Subcutaneous abdominal adipose tissue (tissue), 5 donors: ENCODE data around the gene KCNJ6.
A peak's percentile ranks its signal among the peaks of the same experiment; 100 is the strongest.

Experiments used
- H3K27ac ChIP-seq: one replicate; pipeline ENCODE4 v1.7.0; 2013; ENCODE audit warnings: low read depth, mild to moderate bottlenecking, inconsistent platforms, low read length, moderate library complexity
- H3K27me3 ChIP-seq, 5 donors: one replicate each; pipeline ENCODE4 v1.7.0; 2013; ENCODE audit warnings: low read length in 5 of 5, inconsistent platforms in 1 of 5; ENCODE audit not compliant: control insufficient read depth in 5 of 5, insufficient read depth in 4 of 5
- H3K36me3 ChIP-seq, 5 donors: one replicate each; pipeline ENCODE4 v1.7.0; 2013; ENCODE audit warnings: low read length in 5 of 5; ENCODE audit not compliant: control insufficient read depth in 5 of 5, insufficient read depth in 5 of 5
- H3K4me1 ChIP-seq, 5 donors: one replicate each; pipeline ENCODE4 v1.7.0; 2013; ENCODE audit warnings: low read length in 5 of 5, mild to moderate bottlenecking in 3 of 5, moderate library complexity in 1 of 5; ENCODE audit not compliant: control insufficient read depth in 5 of 5, insufficient read depth in 5 of 5
- H3K4me3 ChIP-seq, 5 donors: one replicate each; pipeline ENCODE4 v1.7.0; 2013; ENCODE audit warnings: low read length in 5 of 5, low read depth in 1 of 5
- H3K9ac ChIP-seq, 5 donors: one replicate each; pipeline ENCODE4 v1.7.0; 2013; ENCODE audit warnings: low read length in 5 of 5, mild to moderate bottlenecking in 4 of 5, moderate library complexity in 3 of 5
- H3K9me3 ChIP-seq, 5 donors: one replicate each; pipeline ENCODE4 v1.7.0; 2013; ENCODE audit warnings: low read length in 5 of 5; ENCODE audit not compliant: control insufficient read depth in 5 of 5
- donor health status: healthy.
- donor health status: healthy.
- donor health status: healthy.
- donor health status: healthy.
- donor health status: healthy.

Gene KCNJ6

DNA sequence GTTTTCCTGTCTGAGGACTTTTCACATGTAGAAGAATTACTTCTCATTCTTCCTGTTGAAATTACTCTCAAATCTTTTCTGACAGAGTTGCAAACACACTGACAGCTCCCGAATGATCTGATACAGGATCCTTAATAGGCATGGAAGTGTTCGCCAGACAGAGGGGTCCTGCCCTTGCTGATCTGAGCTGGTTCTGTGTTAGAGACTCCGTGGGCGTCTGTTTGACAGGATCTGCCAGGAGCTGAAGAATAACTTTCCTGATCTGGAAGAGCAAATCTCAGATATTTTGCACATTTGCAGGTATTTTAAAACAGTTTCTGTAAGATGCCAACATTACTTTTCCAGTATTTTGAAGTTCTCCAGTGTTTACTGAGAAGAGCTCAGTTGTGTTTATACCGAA, 347.3 kb downstream of the KCNJ6 start:
- Histone ChIP-seq H3K27ac (no peak overlapping the region), H3K9ac (no peak overlapping the region), H3K9me3 (no peaks in the 10 kb centered on the region)

DNA sequence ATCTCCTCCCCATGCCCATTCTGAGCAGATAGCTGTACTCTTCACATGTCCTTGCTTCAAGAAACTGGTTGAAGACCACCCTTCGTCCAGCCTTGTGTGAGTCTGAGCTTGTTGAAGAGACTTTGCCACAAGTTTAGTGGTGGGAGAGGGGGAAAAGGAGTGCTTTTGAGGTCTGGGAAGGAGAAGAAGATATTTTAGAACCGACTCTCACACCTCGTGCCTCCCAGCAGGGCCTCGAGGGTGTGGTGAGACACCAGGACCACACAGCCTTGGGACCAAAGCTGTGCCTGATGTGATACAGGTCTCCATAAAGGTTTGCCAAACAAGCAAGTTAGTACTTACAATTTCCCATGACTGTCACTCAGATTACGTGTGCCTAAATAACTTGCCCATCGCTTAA, 347.8 kb downstream of the KCNJ6 start:
- no peak overlapping the region for H3K4me3 ChIP-seq
- H3K27me3 ChIP-seq = no peaks in the 10 kb centered on the region
- H3K4me1 ChIP-seq = peaks cover 2 to 15% (median 13%) of the 10 kb centered on the region in 5 donors
- no peaks in the 10 kb centered on the region for H3K36me3 ChIP-seq
- no peak overlapping the region for H3K27ac ChIP-seq
- no peaks in the 10 kb centered on the region for H3K9me3 ChIP-seq
- H3K9ac ChIP-seq = no peak overlapping the region

More for the DNA sequence above, 347.3 kb downstream of the KCNJ6 start:
- H3K4me1 ChIP-seq = peaks cover 2 to 12% (median 12%) of the 10 kb centered on the region in 5 donors
- no peaks in the 10 kb centered on the region for H3K27me3 ChIP-seq
- no peak overlapping the region for H3K4me3 ChIP-seq
- no peaks in the 10 kb centered on the region for H3K36me3 ChIP-seq

DNA sequence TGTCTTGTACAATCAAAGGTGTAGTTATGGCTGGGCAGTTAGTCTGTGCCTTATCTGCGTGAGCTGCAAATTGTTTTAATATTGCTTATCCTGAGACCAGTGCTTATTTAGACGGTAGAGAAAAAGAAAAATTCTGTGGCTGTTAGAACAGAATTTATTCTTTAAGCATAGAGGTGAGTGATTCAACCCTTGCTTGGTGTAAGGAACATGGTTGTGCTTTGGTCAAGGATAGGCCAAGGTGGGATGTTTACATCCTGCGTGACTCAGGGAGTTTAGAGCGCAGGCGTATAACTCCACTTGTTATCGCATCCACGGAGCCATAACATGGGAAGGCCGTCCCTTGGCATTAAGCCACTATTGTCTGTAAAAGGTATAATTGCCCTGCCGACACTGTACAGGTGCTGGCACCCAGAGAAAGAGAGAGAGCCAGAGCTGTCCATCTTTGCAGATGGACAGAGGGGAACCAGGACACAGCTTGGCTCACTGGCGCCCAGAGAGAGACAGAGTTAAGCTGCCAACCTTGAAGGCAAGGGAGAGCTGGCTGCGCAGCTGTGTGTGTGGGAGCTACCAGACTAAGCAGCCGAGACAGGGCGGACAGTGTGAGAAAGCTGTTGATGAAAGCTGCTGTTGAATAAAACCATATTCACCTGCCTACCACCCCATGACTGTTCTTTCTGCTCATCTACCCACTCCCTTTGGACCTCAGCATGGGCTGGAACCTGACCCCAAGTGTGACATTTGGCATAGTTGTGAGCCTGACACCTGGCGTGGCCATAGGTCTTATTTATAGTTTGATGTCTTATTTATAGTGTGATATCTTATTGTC, 349.3 kb downstream of the KCNJ6 start:
- H3K9ac ChIP-seq = no peak overlapping the region
- no peak overlapping the region for H3K4me3 ChIP-seq
- H3K9me3 ChIP-seq = no peaks in the 10 kb centered on the region
- no peak overlapping the region for H3K27ac ChIP-seq
- H3K4me1 ChIP-seq = peaks cover 6 to 24% (median 19%) of the 10 kb centered on the region in 5 donors
- H3K36me3 ChIP-seq = no peaks in the 10 kb centered on the region
- H3K27me3 ChIP-seq = no peaks in the 10 kb centered on the region

DNA sequence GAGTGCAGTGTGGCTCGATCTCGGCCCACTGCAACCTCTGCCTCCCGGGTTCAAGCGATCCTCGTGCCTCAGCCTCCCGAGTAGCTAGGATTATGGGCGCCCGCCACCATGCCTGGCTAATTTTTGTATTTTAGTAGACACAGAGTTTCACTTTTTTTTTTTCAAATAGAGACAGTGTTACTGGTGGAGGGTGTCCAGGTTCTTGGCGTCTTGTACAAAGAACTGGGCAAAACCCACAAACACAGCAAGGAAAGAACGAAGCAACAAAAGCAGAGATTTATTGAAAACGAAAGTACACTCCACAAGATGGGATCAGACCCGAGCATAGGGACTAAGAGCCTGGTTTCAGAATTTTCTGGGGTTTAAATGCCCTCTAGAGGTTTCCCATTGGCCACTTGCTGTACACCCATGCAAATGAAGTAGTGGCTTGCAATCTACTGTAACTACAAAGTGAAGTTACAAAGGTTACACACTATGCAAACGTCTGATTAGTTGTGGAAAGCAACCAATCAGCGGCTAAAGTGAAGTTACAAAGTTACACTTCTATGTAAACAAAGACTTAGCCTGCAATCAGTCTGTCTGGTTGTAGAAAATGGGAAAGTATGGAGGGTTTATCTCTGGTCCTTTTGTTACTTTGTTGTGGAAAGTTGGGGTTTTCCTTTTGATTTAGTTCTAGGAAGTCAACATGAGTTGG, 350.6 kb downstream of the KCNJ6 start:
- no peaks in the 10 kb centered on the region for H3K36me3 ChIP-seq
- no peaks in the 10 kb centered on the region for H3K27me3 ChIP-seq
- H3K4me3 ChIP-seq = no peak overlapping the region
- H3K9me3 ChIP-seq = no peaks in the 10 kb centered on the region
- no peak overlapping the region for H3K9ac ChIP-seq
- no peak overlapping the region for H3K27ac ChIP-seq
- H3K4me1 ChIP-seq = peaks cover 6 to 24% (median 19%) of the 10 kb centered on the region in 5 donors

DNA sequence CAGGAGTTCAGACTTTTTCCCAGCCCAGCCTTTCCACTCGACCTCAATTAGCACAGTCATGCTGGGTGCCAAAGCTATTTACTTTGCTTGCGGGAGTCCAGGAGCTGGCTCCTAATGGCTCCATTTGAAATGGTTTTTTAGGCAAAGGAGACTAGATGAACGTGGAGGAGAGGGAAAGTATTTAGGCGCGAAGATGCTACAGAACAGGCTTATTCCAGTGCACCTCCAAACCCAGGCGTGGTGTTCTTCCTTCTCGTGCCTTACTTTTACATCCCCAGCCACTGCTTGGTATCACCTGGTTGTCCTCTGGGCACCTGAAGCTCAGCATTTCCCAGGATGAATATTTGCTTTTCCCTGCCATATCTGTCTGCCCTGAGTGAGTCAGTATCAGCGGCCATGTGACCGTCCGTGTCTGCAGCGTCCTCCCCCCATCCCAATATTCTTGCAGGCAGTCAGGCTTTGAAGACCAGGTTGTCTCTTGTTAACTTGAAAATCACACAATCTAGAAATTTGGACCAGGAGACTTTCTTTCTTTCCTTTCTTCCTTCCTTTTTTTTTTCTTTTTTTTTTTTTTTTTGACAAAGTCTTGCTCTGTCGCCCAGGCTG, 351.2 kb downstream of the KCNJ6 start:
- Histone ChIP-seq H3K27me3 (no peaks in the 10 kb centered on the region), H3K4me1 (peaks cover 6 to 24% (median 19%) of the 10 kb centered on the region in 5 donors), H3K4me3 (peak overlapping the region; percentile 75 to 94 (median 86)), H3K27ac (peak overlapping the region; percentile 83), H3K36me3 (no peaks in the 10 kb centered on the region), H3K9ac (peak overlapping the region in 3 of 5 donors; percentile 11 to 39 (median 21)), H3K9me3 (no peaks in the 10 kb centered on the region)

DNA sequence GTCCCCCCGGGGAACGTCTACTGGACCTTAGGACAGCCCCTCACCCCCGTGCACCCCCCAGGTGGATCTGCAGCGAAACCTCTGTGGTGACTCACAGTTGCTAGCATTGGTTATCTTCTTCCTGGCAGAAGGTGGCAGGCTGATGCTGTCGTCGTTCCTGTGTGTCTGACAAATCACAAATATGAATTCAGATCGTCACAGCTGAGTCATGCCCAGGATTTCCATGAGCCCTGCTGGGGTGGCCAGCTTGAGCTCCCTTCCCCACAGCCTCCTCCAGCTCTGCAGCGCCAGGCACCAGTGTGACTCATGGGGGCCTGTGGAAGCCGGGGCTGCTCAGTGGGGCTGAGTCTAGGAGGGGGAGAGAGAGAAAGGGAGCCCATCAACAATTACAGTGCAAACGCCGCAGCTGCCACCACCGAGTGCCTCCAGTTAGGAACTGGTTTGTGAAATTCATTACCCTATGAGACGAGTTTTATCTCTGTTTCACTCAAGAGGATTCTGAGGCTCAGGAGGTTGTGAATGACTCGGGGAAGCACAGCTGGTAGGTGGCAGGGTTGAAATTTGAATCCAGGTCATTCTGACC, 351.8 kb downstream of the KCNJ6 start:
- peak overlapping the region; percentile 83 for H3K27ac ChIP-seq
- peak overlapping the region; percentile 75 to 94 (median 86) for H3K4me3 ChIP-seq
- H3K27me3 ChIP-seq = no peaks in the 10 kb centered on the region
- no peaks in the 10 kb centered on the region for H3K36me3 ChIP-seq
- peaks cover 6 to 24% (median 19%) of the 10 kb centered on the region in 5 donors for H3K4me1 ChIP-seq
- no peaks in the 10 kb centered on the region for H3K9me3 ChIP-seq
- peak overlapping the region; percentile 82 to 93 (median 84) for H3K9ac ChIP-seq

DNA sequence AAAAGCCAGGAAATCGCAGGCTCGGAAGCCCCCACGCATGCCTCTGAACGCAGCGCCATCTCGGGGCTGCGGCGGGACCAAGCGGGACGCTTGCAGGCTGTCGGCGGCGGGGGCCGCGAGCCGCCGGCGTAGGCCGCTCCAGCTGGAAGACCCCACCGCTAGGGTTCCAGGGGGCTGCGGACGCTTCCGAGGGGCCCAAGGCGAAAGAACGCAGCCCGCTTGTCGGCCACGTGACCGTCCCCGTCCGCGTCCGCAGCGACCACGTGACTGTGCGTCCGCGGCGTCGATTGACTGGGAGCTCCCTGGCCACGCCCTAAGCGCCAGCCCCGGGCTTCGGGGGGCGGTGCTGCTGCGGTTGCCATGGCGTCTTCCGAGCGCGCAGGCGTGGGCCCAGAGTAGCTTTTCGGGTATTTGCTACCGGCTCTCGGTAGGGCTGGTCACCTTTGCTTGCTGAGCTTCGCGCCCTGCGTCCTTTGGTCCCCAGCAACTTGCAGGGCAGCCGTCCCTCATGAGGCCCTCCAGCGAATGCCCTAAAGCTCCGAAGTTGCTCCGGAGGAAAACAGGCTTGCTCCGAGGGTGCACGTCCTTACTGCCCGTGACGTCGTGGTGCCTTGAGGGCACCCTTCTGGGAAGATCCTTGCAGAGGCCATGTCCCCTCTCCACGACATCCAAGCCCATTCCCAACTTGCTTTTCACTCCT, 352.5 kb downstream of the KCNJ6 start:
- H3K4me1 ChIP-seq = peaks cover 6 to 24% (median 19%) of the 10 kb centered on the region in 5 donors
- no peaks in the 10 kb centered on the region for H3K36me3 ChIP-seq
- H3K9ac ChIP-seq = peak overlapping the region; percentile 82 to 93 (median 84)

DNA sequence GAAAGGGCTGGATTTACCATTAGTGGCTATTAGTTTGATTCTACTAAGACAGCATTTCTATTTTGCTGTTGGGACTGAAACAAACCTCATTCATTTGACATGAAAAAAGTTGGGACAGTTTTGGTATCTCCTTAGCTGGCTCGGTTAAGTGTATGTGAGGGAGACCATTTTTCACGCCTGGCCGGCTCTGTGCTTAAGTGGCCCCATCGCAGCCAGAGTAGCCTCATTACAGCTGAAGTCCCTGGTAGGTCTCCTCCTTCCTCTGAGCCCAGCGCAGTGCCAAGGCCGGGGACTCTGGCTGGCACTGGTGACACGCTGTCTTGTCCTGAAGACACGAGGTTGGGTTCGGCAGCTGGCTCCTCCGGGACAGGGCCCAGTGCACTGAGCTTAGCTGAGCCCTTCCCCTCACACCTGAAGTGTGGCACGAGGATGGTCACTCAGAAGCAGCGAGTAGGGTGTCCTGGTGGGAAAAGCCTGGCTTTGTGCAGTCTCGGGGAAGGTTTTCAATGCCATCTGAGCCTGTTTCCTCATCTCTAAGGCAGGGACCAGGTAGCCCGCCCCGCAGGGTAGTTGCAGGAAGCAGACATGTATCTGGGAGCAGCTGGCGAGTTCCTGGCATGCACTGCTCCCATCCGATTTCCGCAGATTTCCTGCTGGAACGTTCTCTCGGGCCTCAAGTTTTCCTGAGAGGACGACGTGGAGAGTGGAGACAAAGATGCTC, 353.2 kb downstream of the KCNJ6 start:
- peak overlapping the region; percentile 83 for H3K27ac ChIP-seq
- H3K9ac ChIP-seq = peak overlapping the region in 4 of 5 donors; percentile 82 to 93 (median 86)
- H3K36me3 ChIP-seq = no peaks in the 10 kb centered on the region
- peaks cover 6 to 24% (median 19%) of the 10 kb centered on the region in 5 donors for H3K4me1 ChIP-seq
- H3K27me3 ChIP-seq = no peaks in the 10 kb centered on the region
- peak overlapping the region; percentile 75 to 93 (median 86) for H3K4me3 ChIP-seq
- H3K9me3 ChIP-seq = no peaks in the 10 kb centered on the region

More for the DNA sequence above, 352.5 kb downstream of the KCNJ6 start:
- Histone ChIP-seq H3K9me3 (no peaks in the 10 kb centered on the region), H3K27ac (peak overlapping the region; percentile 83), H3K4me3 (peak overlapping the region; percentile 75 to 94 (median 86)), H3K27me3 (no peaks in the 10 kb centered on the region)
